Stimulated activated CD4-positive, alpha-beta T cell treated with anti-CD3 and anti-CD28 coated beads, Interleukin-15, amount 100 ng/mL, for 1 hour (primary cell): ENCODE measurements around the gene PCMT1.
"Not testable (repeated sequence)": the region's sequence is repeated elsewhere in the genome, so short reads cannot be mapped to it uniquely, and the experiment has no call there.

Experiments
- DNase-seq, 2 donors: peaks; one replicate each; pipeline ENCODE4 v3.0.0-alpha.2; 2020; ENCODE audit warnings: low read depth in 1 of 2, low spot score in 1 of 2

The PCMT1 gene

DNA sequence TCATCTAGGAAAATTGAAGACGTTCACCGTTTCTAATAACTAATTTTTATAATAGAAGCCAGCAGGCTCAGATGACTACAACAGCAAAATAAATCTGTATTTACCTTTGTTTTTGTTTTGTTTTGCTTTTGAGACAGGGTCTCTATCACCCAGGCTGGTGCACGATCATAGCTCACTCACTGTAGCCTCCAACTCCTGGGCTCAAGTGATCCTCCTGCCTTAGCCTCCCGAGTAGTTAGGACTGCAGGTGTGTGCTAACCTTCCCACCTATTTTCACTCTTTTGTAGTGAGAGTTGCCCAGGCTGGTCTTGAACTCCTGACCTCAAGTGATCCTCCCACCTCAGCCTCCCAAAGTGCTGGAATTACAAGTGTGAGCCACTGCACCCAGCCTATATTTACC, 104.5 kb downstream of the PCMT1 start:
- not testable (repeated sequence) for DNase-seq

GRCh38 chr6:149854532-149854931, 105.0 kb downstream of the PCMT1 start:
- no peak for DNase-seq

DNA sequence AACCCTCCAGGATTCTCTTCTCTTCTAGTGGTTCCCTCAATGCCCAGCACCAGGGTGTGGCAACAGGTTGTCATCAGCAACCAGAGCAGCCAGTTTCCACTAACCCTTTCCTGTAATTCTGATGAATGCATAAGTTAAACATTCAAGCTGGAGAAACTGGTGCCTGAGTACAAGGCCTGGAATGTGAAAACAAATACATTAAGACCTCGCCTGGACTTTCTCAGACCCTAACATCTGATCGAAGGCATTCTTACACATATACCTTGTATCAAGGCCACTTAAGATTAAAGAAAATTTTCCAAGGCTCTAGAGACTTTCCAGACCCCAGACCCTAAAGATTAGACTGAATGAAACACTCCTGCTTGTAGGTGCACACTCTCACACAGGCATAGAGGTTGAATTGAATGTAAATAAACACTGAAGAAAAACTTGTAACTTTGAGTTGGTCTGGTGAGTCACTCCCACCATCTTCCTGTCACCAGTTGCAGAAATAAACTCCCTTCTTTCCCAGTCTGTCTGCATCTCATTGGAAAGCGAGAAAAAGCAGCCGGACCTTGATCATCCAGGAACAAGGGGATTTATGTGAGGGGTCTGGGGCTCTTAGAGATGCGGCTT, 105.6 kb downstream of the PCMT1 start:
- DNase-seq, result no peak

GRCh38 chr6:149855741-149856140, 106.2 kb downstream of the PCMT1 start:
- no peak for DNase-seq

GRCh38 chr6:149856256-149856994, 106.9 kb downstream of the PCMT1 start:
- no peak for DNase-seq

DNA sequence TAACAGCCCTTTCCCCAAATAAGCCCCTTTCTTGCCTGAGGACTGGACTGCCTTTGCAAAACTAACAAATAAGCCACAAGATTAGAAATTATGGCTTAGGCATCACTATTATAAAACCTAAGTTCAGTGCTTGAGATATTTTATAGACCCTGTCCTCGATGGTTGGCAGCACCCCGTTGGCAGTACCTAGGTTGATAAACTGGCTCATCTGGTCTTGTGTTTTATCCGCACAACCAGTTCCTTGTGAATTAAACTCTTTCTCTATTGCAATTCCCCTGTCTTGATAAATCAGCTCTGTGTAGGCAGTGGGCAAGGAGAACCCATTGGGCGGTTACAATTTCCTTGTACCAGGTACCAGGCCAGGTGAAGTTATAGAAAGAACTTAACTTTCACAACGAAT, 108.0 kb downstream of the PCMT1 start:
- DNase-seq, result no peak

DNA sequence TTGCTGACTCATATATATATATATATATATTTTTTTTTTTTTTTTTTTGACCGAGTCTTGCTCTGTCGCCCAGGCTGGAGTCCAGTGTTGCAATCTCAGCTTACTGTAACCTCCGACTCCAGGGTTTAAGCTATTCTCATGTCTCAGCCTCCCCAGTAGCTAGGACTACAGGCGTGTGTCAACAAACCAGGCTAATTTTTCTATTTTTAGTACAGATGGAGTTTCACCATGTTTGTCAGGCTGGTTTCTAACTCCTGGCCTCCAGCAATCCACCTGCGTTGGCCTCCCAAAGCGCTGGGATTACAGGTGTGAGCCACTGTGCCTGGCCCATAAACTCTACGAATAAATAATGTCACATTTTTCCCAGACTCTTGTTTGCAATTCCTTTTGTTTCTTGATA, 109.8 kb downstream of the PCMT1 start:
- no peak for DNase-seq

DNA sequence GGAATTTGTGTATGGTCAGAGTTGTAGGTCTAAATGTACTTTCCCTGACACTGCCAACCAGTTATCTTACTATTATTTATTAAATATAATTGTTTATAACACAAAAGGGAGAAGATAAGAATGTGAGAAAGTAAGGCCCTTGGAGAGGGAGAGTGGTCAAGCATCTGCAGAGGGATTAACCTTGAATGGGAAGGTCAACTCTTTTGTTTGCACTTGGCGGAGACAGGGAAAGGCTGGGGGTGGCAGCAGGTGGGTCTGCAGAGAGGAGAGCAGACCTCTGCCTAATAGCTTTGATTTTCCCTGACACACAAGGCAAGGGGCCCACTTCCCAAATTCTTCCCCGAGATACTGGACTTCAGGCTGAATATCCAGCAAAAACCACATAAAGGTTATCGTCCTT, 110.4 kb downstream of the PCMT1 start:
- no peak for DNase-seq

DNA sequence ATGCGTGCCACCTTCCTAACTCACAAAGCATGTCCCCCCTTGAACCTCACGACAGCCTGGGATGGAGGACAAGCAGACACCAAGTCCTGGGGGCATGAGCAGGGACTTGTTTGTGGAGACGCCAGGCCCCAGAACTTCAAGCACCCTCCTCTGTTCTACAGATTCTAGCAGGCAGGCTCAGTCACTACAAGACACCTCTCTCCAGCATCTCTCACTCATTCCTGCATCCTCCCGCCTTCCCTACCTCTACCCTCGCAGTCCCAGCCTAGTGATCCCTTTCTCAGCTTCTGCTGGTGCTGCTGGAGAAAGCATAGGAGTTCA, 110.9 kb downstream of the PCMT1 start:
- DNase-seq, result no peak
